Stimulated activated CD4-positive, alpha-beta T cell treated with anti-CD3 and anti-CD28 coated beads, Interleukin-12 subunit alpha, Interleukin-12 subunit beta, amount 100 ng/mL, for 48 hours (primary cell): ENCODE results near the gene WDR1.

Experiments
- DNase-seq, 3 donors: peaks; one replicate each; pipeline ENCODE4 v3.0.0-alpha.2; 2020; ENCODE audit warnings: low read depth in 2 of 3, low spot score in 1 of 3

WDR1 gene

DNA sequence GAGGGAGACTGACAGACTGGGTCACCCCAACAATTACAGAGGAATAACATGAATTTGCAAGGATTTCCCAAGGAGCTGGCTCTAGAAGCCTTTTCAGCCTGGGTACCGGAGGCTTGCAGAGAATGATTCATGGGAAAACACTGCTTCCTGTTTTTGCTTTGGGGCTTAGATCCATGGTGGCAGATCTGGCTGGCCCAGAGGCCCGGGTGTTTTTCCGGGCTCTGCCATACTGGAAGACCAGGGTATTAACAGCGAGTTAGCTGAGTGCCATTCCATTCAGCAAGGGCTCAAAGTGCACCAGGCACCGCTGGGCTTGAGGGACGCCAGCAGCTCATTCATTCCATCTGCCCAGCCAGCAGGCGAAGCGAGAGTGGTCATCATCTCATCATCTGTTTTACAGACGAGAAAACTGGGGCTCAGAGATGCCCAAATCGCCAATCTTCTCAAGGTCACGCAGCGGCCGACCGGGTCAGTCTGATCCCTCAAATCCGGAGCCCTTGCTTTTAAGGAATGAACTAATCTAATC, 1.3 kb downstream of the WDR1 start:
- no peak for DNase-seq

DNA sequence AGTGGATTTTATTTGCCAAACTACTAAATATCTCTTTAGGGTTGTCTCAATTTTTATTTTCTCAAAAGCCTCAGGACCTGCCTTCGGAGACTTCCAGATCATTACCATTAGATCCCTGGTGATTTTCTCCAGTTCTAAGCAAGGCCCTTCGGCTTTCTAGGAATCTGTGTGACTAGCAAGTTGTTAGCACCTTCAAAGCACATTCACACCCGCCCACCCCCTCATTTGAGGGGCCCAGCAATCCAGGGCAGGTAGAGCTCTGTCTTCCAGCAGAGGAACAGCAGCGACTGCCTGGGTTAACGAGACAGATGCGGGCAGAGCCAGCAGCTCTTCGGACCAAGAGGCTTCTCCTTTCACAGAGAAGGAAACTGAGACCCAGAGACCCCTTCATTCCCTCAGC, 2.0 kb downstream of the WDR1 start:
- DNase-seq: no peak

DNA sequence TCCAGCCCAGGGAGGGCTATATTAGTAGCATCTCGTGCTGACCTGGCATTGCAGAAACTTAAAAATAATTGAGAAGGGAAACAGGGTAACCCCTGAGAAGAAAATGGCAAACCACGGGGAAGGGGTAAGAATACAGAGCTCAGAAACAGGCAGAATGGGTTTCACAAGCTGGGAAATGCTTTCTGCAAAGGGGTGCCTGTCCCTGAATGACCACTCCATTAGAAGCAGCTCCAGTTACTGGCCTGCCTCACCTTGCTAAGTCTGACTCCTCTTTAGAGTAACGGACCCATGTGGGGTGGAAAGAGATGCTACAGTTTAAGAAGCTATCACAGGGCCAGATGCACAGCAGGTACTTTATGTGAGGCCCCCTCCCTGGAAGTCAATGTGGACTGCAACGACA, 2.5 kb downstream of the WDR1 start:
- no peak for DNase-seq

DNA sequence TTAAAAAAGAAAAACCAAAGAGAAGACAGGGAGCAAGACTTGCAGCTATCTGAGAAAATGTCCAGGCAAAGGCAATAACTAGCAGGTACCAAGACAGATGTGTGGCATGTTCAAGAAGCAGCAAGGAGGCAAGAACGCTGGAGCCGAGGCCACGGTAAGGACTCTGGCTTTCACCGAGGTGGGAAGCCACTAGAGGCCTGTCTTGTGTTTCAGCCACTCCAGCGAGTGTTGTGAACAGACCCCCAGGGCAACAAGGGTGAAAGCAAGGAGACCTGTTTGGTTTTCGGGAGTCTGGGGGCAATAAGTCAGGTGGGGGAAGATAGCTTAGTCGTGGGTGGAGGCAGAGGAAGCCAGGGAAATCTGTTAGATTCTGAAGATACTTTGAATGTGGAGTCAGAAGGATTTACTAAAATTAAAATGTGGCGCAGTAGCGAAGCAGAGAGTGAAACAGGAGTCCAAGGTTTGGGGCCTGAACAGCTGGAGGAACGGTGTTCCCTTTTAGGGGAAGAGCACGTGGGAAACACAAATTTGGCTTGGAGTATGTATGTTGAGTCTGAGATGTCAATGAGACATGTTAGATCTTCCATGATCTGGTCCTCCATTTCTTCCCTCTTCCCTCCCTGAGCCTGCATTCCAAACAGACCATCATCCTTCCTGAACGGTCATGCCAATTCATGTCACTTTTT, 3.1 kb downstream of the WDR1 start:
- no peak for DNase-seq

DNA sequence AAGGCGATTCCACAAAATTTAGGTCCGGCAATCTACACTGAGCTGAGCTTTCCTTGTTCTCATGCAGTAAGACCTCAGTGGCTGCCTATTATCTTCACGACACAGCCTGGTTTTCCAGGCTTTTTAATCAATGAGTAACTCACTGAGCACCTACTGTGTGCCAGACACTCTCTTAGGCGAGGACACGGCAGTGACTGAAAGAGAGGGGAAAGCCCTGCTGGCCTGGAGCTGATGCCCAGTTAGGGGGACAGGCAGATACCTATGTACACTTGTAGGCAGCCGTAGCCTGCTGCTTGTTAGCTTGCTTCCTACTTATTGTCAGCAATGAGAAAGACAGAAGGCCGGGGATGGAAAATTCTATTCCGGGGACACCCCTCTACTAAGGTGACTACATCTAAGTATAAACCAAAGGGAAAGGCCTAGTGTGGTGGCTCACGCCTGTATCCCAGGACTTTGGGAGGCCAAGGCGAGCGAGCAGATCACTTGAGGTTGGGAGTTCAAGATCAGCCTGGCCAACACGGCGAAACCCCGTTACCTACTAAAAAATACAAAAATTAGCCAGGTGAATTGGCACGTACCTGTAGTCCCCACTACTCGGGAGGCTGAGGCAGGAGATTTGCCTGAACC, 3.8 kb downstream of the WDR1 start:
- DNase-seq: no peak

DNA sequence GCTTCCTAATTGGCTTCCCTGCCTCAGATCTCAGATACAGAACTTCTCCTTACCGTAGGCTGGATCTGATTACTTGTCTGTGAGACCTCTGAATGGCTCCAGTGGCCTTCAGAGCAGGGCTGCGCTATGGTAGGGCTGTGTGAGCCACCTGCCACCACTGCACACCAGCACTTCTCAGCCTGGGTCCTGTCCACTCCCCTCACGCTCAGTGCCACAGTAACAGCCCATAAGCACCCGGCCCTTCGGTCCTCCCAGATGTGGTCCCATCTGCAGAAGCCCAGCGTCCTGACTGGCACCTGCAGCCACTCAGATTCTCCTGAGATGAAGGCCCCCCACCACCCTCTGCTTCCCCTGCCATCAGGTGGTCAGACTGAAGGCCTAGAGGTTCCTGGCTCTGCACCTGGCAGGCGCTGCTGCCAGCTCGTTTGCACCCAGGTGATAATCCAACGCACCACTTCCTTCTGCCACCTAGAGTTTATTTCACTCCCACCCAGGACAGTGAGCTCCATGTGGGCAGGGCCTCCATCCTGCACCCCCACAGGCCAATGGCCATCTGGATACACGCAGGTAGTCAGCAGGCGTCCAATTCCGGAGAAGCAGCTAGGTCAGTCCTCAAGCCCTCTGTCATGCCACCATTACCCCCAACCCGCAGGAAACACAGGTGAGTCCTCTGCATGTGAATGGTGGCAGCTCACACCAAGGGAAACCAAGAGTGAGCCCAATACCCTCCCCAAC, 5.4 kb downstream of the WDR1 start:
- no peak for DNase-seq

DNA sequence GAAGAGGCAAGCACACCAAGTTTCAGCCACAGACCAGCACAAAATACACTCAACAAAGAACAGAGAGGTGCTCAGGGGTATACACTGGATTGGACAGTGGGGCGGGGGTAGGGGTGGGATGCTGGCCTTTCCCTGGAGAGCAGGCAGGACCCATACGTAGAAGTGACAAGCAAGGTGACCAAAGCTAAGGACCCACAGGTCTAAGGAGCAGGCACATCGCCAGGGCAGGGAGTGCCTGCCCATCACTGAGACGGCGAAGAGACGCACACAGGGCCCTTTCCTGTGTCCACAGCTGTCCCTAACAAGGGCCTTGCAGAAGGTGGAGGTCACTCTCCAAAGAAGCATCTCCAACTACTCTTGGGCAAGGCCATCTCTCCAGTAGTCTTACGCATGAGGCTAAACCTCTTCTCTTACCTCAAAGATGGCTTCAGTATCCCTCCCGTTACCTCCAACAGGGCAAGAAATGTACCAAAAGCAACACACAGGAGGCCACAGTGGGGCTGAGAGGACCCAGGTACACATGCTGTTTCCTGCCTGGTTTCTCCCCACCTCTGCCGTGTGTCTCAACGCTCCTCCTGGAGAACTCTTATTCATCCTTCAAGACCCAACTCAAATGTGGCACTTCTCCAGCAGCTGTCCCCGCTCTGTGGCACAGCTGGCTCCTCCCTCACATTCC, 6.5 kb downstream of the WDR1 start:
- DNase-seq: no peak

DNA sequence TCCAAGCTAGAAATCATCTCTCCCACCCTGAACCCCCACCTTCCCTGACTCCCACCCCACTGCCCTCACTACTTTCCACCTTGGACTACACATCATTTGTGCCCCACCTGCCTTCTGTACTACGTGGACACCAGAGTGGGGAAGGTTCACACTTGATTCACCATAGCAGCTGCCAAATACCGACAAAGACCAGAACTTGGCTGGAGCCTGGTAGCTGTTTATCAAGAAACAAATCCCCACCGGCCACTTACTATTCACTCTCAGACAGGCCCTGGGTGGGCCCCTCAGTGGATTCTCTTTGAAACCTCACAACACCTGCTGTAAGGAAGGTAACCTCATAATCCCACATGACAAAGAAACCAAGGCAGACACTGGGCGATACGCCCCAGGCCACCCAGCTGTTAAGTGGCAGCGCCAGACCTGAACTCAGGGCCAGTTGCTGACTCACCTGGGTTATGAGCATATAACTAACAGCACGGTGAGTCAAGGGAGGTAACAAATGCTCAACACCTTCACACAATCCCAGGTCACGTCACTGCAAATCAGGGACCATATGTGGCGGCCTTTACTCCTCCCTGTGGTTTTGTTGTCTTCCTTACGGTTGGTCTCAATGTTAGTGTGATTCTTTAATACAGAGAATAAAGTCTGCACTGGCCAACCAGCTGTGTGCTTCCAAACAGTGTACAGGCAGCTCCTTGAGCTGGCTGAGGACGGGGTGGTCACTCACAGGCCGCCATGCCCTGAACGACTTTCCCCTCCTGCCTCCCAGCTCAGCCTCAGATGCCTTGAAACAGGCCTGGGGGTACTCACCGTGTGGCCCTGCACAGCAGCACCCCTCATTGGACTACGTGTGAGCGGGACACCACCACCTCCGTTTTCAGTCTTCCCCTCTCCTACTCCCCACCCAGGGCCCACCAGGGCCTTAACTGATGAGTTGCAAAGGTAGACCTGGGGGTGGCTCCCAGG, 7.5 kb downstream of the WDR1 start:
- DNase-seq: no peak

DNA sequence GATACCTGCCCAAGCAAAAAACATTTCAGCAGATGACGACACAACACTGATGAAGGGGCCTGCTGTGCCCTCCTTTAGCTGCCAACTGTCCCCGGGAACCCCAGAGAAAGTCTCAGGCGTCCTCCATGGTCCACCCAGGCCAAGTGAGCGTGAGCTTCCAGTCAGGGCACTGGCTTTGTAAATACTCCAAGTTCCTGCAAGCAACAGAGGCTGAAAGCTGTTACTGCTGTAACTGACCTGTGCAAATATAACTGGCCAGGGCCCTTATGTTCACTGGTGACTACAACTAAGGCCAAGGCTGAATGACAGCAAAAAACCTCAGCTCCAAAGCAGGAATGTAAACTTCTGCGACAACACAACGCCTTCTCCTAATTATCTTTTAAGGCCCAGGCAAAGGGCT, 8.2 kb downstream of the WDR1 start:
- DNase-seq: no peak

DNA sequence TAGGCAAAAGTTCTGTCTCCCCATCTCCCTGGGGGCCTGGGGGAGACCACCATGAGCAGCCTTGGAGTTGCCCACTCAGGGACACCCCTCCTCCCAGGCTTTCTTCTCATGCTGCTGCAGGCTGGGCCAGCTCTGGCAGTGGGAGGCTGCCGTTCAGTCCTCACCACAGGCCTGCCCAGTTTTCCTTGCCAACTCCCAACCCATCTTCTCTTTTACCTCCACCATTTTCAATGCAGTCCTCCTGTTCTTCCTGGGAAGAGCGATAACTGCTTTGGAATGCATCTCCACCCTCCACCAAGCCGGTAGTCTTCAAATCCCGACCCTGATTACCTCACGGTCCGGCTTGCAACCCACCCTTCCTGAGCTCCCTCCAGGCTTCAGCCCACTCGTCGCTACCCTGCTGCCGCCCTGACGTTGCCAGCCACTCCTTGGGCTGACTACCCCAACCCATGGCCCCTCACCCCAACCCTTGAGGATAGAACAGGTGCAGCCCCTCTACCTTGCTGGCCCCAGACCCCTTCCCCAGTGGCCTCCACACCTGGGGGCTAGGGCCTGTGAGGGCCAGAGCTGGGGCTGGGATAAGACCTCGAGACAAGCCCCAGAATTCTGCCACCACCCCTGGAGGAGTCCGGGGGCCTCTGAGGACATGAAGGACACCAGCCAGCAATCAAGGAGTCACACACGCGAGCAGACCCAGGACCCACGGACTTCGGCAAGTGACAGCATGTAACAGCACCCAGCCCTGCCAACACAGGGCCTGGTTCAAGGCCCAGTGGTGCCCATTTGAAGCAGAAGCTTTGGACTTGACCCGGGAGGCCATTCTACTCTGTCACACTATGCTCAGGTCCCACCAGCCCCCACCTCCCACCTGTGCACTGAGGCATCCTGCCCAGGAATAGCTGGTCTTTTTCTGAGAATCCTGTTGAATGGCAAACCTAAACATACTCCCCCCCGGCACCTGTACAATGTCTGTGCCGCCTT, 9.2 kb downstream of the WDR1 start:
- DNase-seq: no peak

DNA sequence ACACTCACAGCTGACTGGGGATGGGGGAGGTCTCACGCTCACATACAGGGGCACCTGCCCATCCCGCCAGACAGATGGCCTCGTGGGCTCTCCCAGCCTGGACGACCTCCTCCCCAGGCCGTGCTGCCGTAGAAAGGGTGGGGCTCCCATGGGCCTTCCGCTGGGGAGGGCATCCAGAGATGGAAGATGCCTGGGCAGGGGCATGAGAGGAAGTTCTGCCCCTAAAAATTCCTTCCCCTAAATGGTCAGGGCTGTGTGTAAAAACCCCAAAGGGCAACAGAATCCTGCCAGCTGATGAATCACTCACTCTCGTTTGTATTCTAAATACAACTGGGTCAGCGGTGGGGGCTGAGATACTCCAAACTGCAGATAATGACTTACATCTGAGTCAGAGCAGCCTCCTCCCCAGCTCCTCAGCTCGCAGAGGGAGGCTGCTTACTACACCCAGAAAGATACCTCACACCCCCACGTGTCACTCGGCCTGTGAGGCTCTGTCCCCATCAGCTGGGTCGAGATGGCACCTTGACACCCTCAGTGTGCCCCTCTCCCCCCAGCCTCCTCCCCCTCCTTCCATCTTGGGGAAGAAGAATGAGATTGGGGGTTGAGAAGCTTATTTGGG, 10.1 kb downstream of the WDR1 start:
- DNase-seq: peak; percentile 66 to 72 (median 71)

DNA sequence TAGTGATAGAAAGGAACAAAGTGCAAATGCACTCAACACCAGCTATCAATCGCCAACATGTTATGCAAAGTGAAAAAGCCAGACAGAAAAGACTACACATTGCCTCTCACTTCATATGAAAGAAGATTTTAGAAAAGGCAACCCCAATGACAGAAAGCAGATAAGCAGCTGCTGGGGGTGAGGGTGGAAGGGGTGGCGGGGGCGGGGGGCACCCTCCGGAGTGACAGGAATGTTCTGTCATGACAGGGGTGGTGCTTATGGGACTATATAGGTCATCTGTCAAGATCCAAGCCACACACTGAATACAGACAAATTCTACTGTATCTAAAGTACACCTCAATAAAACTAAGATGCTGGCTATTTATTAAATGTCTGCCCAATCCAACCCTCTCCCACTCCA, 10.7 kb downstream of the WDR1 start:
- DNase-seq: no peak

DNA sequence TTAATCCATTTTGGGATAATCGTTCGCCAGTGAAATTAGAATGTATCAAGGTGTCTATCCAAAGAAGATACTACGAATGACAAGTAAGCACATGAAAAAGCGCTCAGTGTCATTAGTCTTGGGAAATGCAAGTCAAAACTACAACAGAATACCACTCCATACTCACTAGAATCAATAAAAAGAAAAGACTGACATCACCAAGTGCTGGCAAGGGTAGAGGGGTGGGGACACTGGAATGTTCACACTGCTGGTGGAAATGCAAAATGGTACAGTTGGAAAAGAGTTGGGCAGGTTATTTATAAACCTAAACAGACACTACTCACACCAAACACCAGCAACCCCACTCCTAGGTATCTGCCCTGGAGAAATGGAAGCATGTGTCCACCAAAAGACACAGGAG, 11.2 kb downstream of the WDR1 start:
- no peak for DNase-seq

DNA sequence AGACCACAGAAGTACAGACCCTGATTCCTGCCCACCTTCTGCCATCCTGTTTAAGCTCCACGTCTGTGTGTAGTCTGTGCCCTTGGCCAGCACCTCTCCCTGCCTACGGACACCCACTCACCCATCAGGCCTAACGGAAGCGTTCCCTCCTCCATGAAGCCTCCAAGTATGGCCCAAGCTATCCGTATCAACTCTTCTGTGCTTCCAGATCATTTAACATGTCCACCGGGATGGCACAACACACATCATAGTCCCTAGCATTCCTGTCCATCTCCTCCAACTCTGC, 11.7 kb downstream of the WDR1 start:
- no peak for DNase-seq

DNA sequence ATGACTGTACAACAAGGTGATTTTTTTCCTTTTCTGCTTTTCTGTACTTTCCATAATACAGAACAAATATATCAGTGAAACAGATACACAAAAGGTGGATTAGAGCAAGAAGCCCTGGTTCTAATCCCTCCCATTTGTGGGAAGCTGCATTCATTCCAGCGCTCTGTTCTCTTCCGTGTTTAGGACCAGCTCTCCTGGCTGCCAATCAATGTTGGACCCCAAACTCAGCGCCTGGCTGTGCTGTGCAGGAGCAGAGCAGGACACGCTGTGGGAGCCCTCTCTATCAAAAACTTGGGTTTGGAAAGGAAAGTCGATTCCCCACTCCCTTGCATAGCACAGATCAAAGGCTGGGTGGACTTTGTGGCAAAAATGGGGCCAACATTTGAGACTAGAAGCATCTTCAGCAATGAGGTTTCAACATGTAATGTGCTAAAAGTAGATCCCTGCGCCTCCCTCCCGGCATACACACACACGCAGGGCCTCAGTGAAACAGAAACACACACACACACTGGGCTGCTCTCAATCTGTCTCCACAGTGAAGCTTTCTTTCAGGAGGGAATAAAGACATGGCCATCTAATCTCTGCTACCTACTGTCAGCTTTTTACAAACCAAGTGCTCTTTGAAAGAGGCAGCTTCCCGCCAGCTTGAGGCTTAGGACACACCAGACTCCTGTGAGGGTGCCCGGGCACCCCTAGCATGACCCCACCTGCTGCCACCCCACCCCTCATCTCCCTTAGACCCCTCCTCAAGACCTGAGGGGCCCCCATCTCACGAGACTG, 12.2 kb downstream of the WDR1 start:
- no peak for DNase-seq

DNA sequence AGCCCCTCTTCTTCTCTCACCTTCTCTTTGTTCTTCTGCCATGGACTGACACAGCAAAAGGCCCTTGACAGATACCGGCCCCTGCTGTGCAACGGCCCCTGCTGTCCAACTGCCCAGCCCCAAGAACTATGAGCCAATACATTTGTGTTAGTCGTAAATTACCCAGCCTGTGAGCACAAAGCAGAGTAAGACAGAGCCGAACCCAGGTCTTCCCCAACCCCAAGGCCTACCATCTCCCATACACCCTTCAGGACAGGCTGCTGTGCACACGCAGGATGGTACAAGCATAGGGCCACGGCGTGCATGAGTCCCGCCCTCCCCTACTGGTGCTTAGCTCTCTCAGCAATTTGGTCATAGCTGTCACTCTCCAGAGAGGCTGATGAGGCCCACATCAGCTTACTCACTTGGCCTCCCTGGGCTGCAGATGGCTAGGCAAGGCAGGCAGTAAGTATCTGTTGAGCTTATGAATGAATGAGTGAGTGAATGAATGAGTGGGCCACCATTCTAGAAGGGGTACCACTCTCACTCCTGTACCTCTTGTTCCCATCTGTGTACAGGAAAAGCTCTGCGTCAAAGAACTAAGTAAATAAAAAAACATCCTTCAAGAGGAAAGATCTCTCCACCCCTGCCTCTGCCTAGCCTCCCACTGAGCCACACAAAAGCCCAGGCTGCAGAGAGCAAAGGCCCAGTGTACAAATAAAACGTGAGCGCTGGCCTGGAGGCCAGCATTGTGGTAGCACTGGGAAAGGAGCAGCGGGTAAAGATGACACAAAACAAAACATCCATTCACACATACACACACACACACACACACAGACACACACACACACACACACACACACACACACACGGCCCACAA, 13.9 kb downstream of the WDR1 start:
- no peak for DNase-seq

DNA sequence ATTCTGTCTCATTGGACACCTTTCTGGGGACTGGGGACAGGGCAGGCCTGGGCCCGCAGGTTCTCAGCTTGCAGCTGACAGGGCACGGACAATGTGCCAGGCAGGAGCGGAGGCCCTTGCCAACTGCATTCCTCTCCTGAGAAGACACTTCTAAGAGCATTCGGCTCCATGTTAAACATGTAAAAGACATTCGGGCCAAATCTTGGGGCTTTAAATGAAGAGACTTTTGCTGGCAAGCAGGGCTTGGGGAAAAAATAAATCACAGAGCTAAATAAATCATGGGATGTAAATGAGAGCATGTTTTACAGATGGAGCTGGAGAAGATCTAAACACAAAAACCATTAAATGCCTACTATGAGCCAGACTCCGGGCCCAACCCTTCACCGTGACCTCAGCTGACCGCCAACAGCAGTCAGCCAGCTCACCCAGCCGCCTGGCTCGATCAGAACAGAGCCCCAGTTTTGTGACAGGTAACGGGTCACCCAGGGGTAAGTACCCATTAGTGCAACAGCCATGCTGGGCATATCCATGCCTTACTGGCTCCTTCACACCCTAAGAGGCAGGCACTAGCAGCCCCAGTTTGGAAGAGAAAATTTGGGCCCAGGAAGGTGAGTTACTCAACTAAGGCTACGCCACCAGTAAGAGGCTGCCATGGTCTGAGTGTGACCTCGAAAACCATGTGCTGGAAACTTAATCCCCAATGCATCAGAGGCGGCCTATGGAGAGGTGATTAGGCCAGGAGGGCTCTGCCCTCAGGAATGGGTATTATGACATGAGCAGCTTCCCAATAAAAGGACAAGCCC, 14.7 kb downstream of the WDR1 start:
- DNase-seq: no peak
